Liver (tissue), 3 donors: ENCODE data around the gene SERP2.

Experiments
- EGR1 ChIP-seq, 2 donors: IDR thresholded peaks; 2 replicates each; pipeline ENCODE4 v1.6.1; 2016 to 2018; ENCODE audit warnings: antibody characterized with exemption in 2 of 2, low read depth in 2 of 2
- FOXA1 ChIP-seq: IDR thresholded peaks from 2 replicates; pipeline ENCODE4 v1.6.1; 2016; ENCODE audit warnings: antibody characterized with exemption
- GABPA ChIP-seq, 2 donors: IDR thresholded peaks in 1 of 2; conservative IDR thresholded peaks in 1 of 2; 2 replicates each; pipeline ENCODE4 v1.6.1; 2016; ENCODE audit warnings: antibody characterized with exemption in 2 of 2, mild to moderate bottlenecking in 1 of 2, moderate library complexity in 1 of 2
- JUND ChIP-seq, 2 donors: IDR thresholded peaks; 2 replicates each; pipeline ENCODE4 v1.6.1; 2016; ENCODE audit warnings: antibody characterized with exemption in 2 of 2
- RAD21 ChIP-seq, 2 donors: IDR thresholded peaks; 2 replicates each; pipeline ENCODE4 v1.6.1; 2016; ENCODE audit warnings: antibody characterized with exemption in 2 of 2, mild to moderate bottlenecking in 2 of 2
- SP1 ChIP-seq: IDR thresholded peaks from 2 replicates; pipeline ENCODE4 v1.6.1; 2018; ENCODE audit warnings: antibody characterized with exemption, mild to moderate bottlenecking
- TAF1 ChIP-seq: conservative IDR thresholded peaks from 2 replicates; pipeline ENCODE4 v1.6.1; 2016; ENCODE audit warnings: antibody characterized with exemption, mild to moderate bottlenecking
- YY1 ChIP-seq: IDR thresholded peaks from 2 replicates; pipeline ENCODE4 v1.6.1; 2016; ENCODE audit warnings: antibody characterized with exemption, mild to moderate bottlenecking
- TF ChIP-seq, protein P1 (sequence below): IDR thresholded peaks from 2 replicates; pipeline ENCODE4 v1.6.1; 2016; ENCODE audit warnings: antibody characterized with exemption, mild to moderate bottlenecking
- TF ChIP-seq, protein P2 (sequence below): fragments of 150-350 bp; IDR thresholded peaks from 2 replicates; pipeline ENCODE4 v1.5.1; 2017; ENCODE audit warnings: improper control_type of control experiment, low read depth, low read length; ENCODE audit not compliant: missing input control
- TF ChIP-seq, protein P3 (sequence below): IDR thresholded peaks from 2 replicates; pipeline ENCODE4 v1.6.1; 2016; ENCODE audit warnings: antibody characterized with exemption
- donor health status: healthy.
- donor health status: healthy.

DNA sequence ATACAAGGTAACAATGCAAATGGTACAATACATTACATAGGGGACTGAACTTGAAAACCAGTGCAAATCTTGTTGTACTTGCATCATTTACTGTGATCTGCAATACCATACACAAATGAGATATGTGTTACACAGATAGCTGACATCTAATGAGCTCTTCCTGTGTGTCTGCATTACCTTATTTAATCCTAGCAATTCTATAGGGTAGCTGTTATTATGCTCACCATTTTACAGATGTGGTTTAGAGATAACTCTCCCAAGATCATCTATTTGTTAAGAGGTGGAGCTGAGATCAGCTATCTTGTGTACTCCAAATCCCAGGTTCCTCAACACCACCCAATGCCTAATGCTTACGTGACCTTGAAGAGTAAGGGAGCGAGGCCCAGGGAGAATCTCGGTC lies 21.4 kb upstream of the SERP2 start:
- TF ChIP-seq SP1 (no peak), RAD21 (IDR thresholded peaks at IDR 0.05) (no peak), YY1 (no peak), FOXA1 (no peak), EGR1 (IDR thresholded peaks at IDR 0.05; ENCODE audit: low read depth in 2 of 2) (no peak), GABPA (IDR thresholded peaks at IDR 0.05 in 1 of 2, conservative IDR thresholded peaks at IDR 0.05 in 1 of 2) (no peak), TAF1 (no peak), JUND (IDR thresholded peaks at IDR 0.05) (no peak)
- TF ChIP-seq, protein P1, sequence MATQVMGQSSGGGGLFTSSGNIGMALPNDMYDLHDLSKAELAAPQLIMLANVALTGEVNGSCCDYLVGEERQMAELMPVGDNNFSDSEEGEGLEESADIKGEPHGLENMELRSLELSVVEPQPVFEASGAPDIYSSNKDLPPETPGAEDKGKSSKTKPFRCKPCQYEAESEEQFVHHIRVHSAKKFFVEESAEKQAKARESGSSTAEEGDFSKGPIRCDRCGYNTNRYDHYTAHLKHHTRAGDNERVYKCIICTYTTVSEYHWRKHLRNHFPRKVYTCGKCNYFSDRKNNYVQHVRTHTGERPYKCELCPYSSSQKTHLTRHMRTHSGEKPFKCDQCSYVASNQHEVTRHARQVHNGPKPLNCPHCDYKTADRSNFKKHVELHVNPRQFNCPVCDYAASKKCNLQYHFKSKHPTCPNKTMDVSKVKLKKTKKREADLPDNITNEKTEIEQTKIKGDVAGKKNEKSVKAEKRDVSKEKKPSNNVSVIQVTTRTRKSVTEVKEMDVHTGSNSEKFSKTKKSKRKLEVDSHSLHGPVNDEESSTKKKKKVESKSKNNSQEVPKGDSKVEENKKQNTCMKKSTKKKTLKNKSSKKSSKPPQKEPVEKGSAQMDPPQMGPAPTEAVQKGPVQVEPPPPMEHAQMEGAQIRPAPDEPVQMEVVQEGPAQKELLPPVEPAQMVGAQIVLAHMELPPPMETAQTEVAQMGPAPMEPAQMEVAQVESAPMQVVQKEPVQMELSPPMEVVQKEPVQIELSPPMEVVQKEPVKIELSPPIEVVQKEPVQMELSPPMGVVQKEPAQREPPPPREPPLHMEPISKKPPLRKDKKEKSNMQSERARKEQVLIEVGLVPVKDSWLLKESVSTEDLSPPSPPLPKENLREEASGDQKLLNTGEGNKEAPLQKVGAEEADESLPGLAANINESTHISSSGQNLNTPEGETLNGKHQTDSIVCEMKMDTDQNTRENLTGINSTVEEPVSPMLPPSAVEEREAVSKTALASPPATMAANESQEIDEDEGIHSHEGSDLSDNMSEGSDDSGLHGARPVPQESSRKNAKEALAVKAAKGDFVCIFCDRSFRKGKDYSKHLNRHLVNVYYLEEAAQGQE: no peak
- TF ChIP-seq, protein P2, sequence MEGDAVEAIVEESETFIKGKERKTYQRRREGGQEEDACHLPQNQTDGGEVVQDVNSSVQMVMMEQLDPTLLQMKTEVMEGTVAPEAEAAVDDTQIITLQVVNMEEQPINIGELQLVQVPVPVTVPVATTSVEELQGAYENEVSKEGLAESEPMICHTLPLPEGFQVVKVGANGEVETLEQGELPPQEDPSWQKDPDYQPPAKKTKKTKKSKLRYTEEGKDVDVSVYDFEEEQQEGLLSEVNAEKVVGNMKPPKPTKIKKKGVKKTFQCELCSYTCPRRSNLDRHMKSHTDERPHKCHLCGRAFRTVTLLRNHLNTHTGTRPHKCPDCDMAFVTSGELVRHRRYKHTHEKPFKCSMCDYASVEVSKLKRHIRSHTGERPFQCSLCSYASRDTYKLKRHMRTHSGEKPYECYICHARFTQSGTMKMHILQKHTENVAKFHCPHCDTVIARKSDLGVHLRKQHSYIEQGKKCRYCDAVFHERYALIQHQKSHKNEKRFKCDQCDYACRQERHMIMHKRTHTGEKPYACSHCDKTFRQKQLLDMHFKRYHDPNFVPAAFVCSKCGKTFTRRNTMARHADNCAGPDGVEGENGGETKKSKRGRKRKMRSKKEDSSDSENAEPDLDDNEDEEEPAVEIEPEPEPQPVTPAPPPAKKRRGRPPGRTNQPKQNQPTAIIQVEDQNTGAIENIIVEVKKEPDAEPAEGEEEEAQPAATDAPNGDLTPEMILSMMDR: no peak
- TF ChIP-seq, protein P3, sequence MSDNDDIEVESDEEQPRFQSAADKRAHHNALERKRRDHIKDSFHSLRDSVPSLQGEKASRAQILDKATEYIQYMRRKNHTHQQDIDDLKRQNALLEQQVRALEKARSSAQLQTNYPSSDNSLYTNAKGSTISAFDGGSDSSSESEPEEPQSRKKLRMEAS: no peak
